B cell (primary cell): ENCODE measurements around the gene AURKAIP1. TPM values are rescaled to one million over a fixed set of nuclear protein-coding genes. Genes with fewer than 3 reads are reported as not detected.

ENCODE experiments used
- ATAC-seq: fragments of 200-7000 bp; cut with Tn5 transposase; one replicate; pipeline ENCODE4 v1.10.0; 2021; ENCODE audit warnings: low read depth, mild to moderate bottlenecking, moderate number of reproducible peaks, moderate library complexity
- CTCF ChIA-PET: fragments of 350-600 bp; sonication (Branson Sonifier 250); formaldehyde crosslinking; loops from one replicate; lab custom pipeline; 2021; ENCODE audit warnings: antibody characterized with exemption, inconsistent platforms; lab: Charles Lee
- POLR2A ChIA-PET: fragments of 350-600 bp; sonication (Branson Sonifier 250); formaldehyde crosslinking; loops from one replicate; lab custom pipeline; 2021; ENCODE audit warnings: antibody characterized with exemption; lab: Charles Lee
- DNase-seq: peaks from one replicate; pipeline ENCODE4 v3.0.0; 2013
- H2AFZ ChIP-seq: 2 replicates; pipeline ENCODE4 v1.6.1; 2012; ENCODE audit warnings: mild to moderate bottlenecking, low read depth, low read length; ENCODE audit not compliant: insufficient read depth, poor library complexity, severe bottlenecking
- H3K27ac ChIP-seq, 2 donors: 1 replicate in 1 of 2; 2 replicates in 1 of 2; pipeline ENCODE4 v1.5.1; 2012 to 2013; ENCODE audit warnings: low read length in 2 of 2, mild to moderate bottlenecking in 2 of 2, moderate library complexity in 1 of 2
- H3K27me3 ChIP-seq, 4 experiments: fragments of 200-600 bp in 1 of 4; sonication (generic) in 1 of 4; replicated peaks in 1 of 4; 1 replicate in 2 of 4; 2 replicates in 2 of 4; pipeline versions ENCODE4 v1.6.1 to v1.7.0; 2013 to 2016; ENCODE audit warnings: low read length in 3 of 4, mild to moderate bottlenecking in 2 of 4, mixed read lengths in 1 of 4, moderate library complexity in 1 of 4; ENCODE audit not compliant: insufficient read depth in 4 of 4, control insufficient read depth in 3 of 4; ENCODE audit errors: control extremely low read depth in 1 of 4
- H3K36me3 ChIP-seq, 2 experiments: replicated peaks in 1 of 2; 1 replicate in 1 of 2; 2 replicates in 1 of 2; pipeline versions ENCODE4 v1.6.1 to v1.7.1; 2013; ENCODE audit warnings: low read length in 1 of 2; ENCODE audit not compliant: insufficient read depth in 2 of 2, control insufficient read depth in 1 of 2; ENCODE audit errors: control extremely low read depth in 1 of 2, extremely low read depth in 1 of 2
- H3K4me1 ChIP-seq, 2 donors: fragments of 200-600 bp in 1 of 2; sonication (generic) in 1 of 2; 1 replicate in 1 of 2; 2 replicates in 1 of 2; pipeline versions ENCODE4 v1.5.1 to v1.6.1; 2013 to 2017; ENCODE audit warnings: low read length in 2 of 2; ENCODE audit not compliant: control insufficient read depth in 2 of 2, insufficient read depth in 2 of 2
- H3K4me2 ChIP-seq: replicated peaks from 2 replicates; pipeline ENCODE3; 2012; ENCODE audit warnings: mild to moderate bottlenecking, low read depth, low read length; ENCODE audit not compliant: poor library complexity, severe bottlenecking
- H3K4me3 ChIP-seq, 5 experiments: fragments of 200-600 bp in 1 of 5; sonication (generic) in 1 of 5; 1 replicate in 3 of 5; 2 replicates in 2 of 5; pipeline versions ENCODE4 v1.5.1 to v1.7.0; 2011 to 2016; ENCODE audit warnings: low read length in 4 of 5, mild to moderate bottlenecking in 4 of 5, low read depth in 2 of 5, control low read depth in 1 of 5, moderate library complexity in 1 of 5; ENCODE audit not compliant: insufficient read depth in 1 of 5; ENCODE audit errors: control extremely low read depth in 1 of 5, extremely low read depth in 1 of 5
- H3K79me2 ChIP-seq: fragments of 200-600 bp; sonication (generic); one replicate; pipeline ENCODE4 v1.6.0; 2016; ENCODE audit warnings: low read length; ENCODE audit not compliant: control insufficient read depth, insufficient read depth
- H3K9ac ChIP-seq: fragments of 200-600 bp; sonication (generic); 2 replicates; pipeline ENCODE4 v1.6.1; 2017; ENCODE audit warnings: mild to moderate bottlenecking, low read length, moderate library complexity
- H3K9me3 ChIP-seq, 3 donors: one replicate each; pipeline versions ENCODE4 v1.6.1 to v1.7.1; 2013; ENCODE audit warnings: low read length in 2 of 3; ENCODE audit not compliant: control insufficient read depth in 2 of 3, insufficient read depth in 1 of 3; ENCODE audit errors: control extremely low read depth in 1 of 3
- H4K20me1 ChIP-seq: 2 replicates; pipeline ENCODE4 v1.6.0; 2012; ENCODE audit warnings: mild to moderate bottlenecking, low read length; ENCODE audit not compliant: insufficient read depth, control insufficient read depth, poor library complexity, severe bottlenecking
- H3K27ac Mint-ChIP-seq: one replicate; pipeline ENCODE4 v1.8.0; 2021; ENCODE audit warnings: mixed read lengths
- H3K27me3 Mint-ChIP-seq: one replicate; pipeline ENCODE4 v1.8.0; 2021; ENCODE audit warnings: mixed read lengths
- H3K4me1 Mint-ChIP-seq: one replicate; pipeline ENCODE4 v1.8.0; 2021; ENCODE audit warnings: mixed read lengths
- H3K4me3 Mint-ChIP-seq: one replicate; pipeline ENCODE4 v1.8.0; 2021; ENCODE audit warnings: mixed read lengths
- H3K9me3 Mint-ChIP-seq: one replicate; pipeline ENCODE4 v1.8.0; 2022; ENCODE audit warnings: mixed read lengths; ENCODE audit not compliant: insufficient read depth
- CTCF ChIP-seq: fragments of 200-600 bp; IDR thresholded peaks from one replicate; pipeline ENCODE4 v1.8.0; 2022; ENCODE audit warnings: antibody characterized with exemption, mild to moderate bottlenecking
- EZH2 ChIP-seq: IDR thresholded peaks from 2 replicates; pipeline ENCODE4 v1.6.1; 2012; ENCODE audit warnings: borderline replicate concordance, low read depth, mild to moderate bottlenecking, moderate library complexity, low read length; ENCODE audit not compliant: insufficient read depth, poor library complexity, severe bottlenecking
- whole genome bisulfite sequencing: methylation state at CpG from one replicate; pipeline ENCODE4 v1.1.5; 2013; ENCODE audit warnings: missing lambda C conversion rate; ENCODE audit not compliant: insufficient coverage; 5-methylcytosine and 5-hydroxymethylcytosine counted together
- intact Hi-C: fragments of 100-400 bp; cut with micrococcal nuclease; formaldehyde crosslinking; loops from one replicate; pipeline ENCODE4 v1.10.0; 2022
- polyA plus RNA-seq: library from polyadenylated mRNA; depleted of rRNA; stranded (reverse); fragments of >200 nt; gene quantifications from 2 replicates; pipeline ENCODE4 v1.2.3, GENCODE V29; 2012
- total RNA-seq, 2 donors: library from RNA; stranded (reverse); fragments of 120-200 nt in 1 of 2; gene quantifications; 1 replicate in 1 of 2; 2 replicates in 1 of 2; pipeline versions ENCODE4 v1.2.3 to v1.2.4, GENCODE V29; 2013 to 2022

The AURKAIP1 gene
- total and polyA plus RNA-seq, 2 donors (not counting 1 experiment from before 2014, with no cell fraction given): 61.1 to 61.7 TPM

GRCh38 chr1:1351511-1352427, 23.2 kb downstream of the AURKAIP1 start:
- ATAC-seq: no peak
- TF ChIP-seq EZH2 (no peak), CTCF (no peak)
- 90% methylated on average over 28 of the region's 29 CpGs for whole genome bisulfite sequencing
- H3K4me3 ChIP-seq: no peak overlapping the region
- H3K4me3 Mint-ChIP-seq: peak overlapping the region; percentile 79
- no peak overlapping the region for H3K4me2 ChIP-seq
- ChIA-PET CTCF (interaction anchor here (2.4 kb wide), 1 partner anchor 19 kb away, joined by 8 read pairs; no protein-coding TSS in a partner anchor), POLR2A (no interaction called here)
- H3K4me1 ChIP-seq: peaks cover 31 to 44% of the 10 kb centered on the region in 2 donors
- H4K20me1 ChIP-seq: peaks cover 15% of the 10 kb centered on the region
- peaks cover 0 to 36% (median 12%) of the 10 kb centered on the region in 4 experiments for H3K27me3 ChIP-seq
- peaks cover 0 to 7% (median 0%) of the 10 kb centered on the region in 3 donors for H3K9me3 ChIP-seq
- H3K27ac ChIP-seq: no peak overlapping the region
- H3K36me3 ChIP-seq: no peaks in the 10 kb centered on the region
- H3K9me3 Mint-ChIP-seq: no peaks in the 10 kb centered on the region
- H3K79me2 ChIP-seq: peaks cover 17% of the 10 kb centered on the region
- peak overlapping the region; percentile 61 for H3K27ac Mint-ChIP-seq
- peaks cover 13% of the 10 kb centered on the region for H3K27me3 Mint-ChIP-seq
- H2AFZ ChIP-seq: no peak overlapping the region
- intact Hi-C loops: no loop called here
- H3K9ac ChIP-seq: no peak overlapping the region
- peaks cover 31% of the 10 kb centered on the region for H3K4me1 Mint-ChIP-seq
- DNase-seq: no peak
